Left hindlimb (tissue), 1 donor: ENCODE measurements around the gene PXYLP1.
"Not testable (repeated sequence)": the region's sequence is repeated elsewhere in the genome, so short reads cannot be mapped to it uniquely, and the experiment has no call there.

Experiments used
- DNase-seq: peaks from one replicate; pipeline ENCODE4 v3.0.0-alpha.2; 2018

Gene PXYLP1

GRCh38 chr3:141302364-141303141 is 70.9 kb downstream of the PXYLP1 start:
- no peak for DNase-seq

- peak; percentile 60 for DNase-seq
These were observed 72.0 kb downstream of the PXYLP1 start for GRCh38 chr3:141303481-141304223.

- DNase-seq: no peak
These were observed 73.8 kb downstream of the PXYLP1 start for GRCh38 chr3:141305436-141305835.

GRCh38 chr3:141306276-141306675 is 74.7 kb downstream of the PXYLP1 start:
- no peak for DNase-seq

- DNase-seq: no peak
These were observed 75.3 kb downstream of the PXYLP1 start for GRCh38 chr3:141306922-141307321.

- DNase-seq: no peak
These were observed 75.9 kb downstream of the PXYLP1 start for GRCh38 chr3:141307351-141308059.

GRCh38 chr3:141308588-141309218 is 77.1 kb downstream of the PXYLP1 start:
- peak; percentile 49 for DNase-seq

- no peak for DNase-seq
These were observed 79.5 kb downstream of the PXYLP1 start for GRCh38 chr3:141311170-141311495.

GRCh38 chr3:141311496-141312353 is 80.1 kb downstream of the PXYLP1 start:
- peak; percentile 99 for DNase-seq

GRCh38 chr3:141312354-141313092 is 80.9 kb downstream of the PXYLP1 start:
- no peak for DNase-seq

- no peak for DNase-seq
These were observed 81.6 kb downstream of the PXYLP1 start for GRCh38 chr3:141313093-141313683.

GRCh38 chr3:141314415-141314814 is 82.8 kb downstream of the PXYLP1 start:
- not testable (repeated sequence) for DNase-seq

GRCh38 chr3:141316851-141317250 is 85.2 kb downstream of the PXYLP1 start:
- no peak for DNase-seq

GRCh38 chr3:141320399-141321108 is 88.9 kb downstream of the PXYLP1 start:
- no peak for DNase-seq

- no peak for DNase-seq
These were observed 89.5 kb downstream of the PXYLP1 start for GRCh38 chr3:141321109-141321497.

GRCh38 chr3:141323936-141324704 is 92.5 kb downstream of the PXYLP1 start:
- DNase-seq: no peak

- no peak for DNase-seq
These were observed 94.5 kb downstream of the PXYLP1 start for GRCh38 chr3:141326123-141326522.

GRCh38 chr3:141326626-141327025 is 95.0 kb downstream of the PXYLP1 start:
- DNase-seq: no peak
